K562 (cell line): Measurements from ENCODE around the gene FBXW7. TPM values are rescaled to one million over a fixed set of nuclear protein-coding genes. Genes with fewer than 3 reads are reported as not detected.

Experiments
- ARHGAP35 ChIP-seq: fragments of 450-650 bp; IDR thresholded peaks from 2 replicates; pipeline ENCODE4 v1.6.1; 2018; ENCODE audit not compliant: partially characterized antibody
- ATF4 ChIP-seq: fragments of 450-650 bp; formaldehyde crosslinking; IDR thresholded peaks from 2 replicates; pipeline ENCODE4 v1.4.0; 2022; ENCODE audit warnings: mild to moderate bottlenecking, moderate library complexity
- ERF ChIP-seq: fragments of 450-650 bp; formaldehyde crosslinking; IDR thresholded peaks from 2 replicates; pipeline ENCODE4 v1.4.0; 2020; ENCODE audit warnings: mild to moderate bottlenecking, mixed read lengths
- GATA2 ChIP-seq: sonication (generic); formaldehyde crosslinking; IDR thresholded peaks from 2 replicates; pipeline ENCODE4 v1.4.0; 2020; ENCODE audit warnings: mild to moderate bottlenecking, missing genetic modification reagents
- HDAC3 ChIP-seq: fragments of 450-650 bp; IDR thresholded peaks from 2 replicates; pipeline ENCODE4 v1.6.1; 2018; ENCODE audit warnings: borderline replicate concordance, mild to moderate bottlenecking, moderate library complexity; ENCODE audit not compliant: partially characterized antibody
- IRF1 ChIP-seq: sonication (generic); formaldehyde crosslinking; IDR thresholded peaks from 2 replicates; pipeline ENCODE4 v1.8.0; 2022; ENCODE audit warnings: missing genetic modification reagents, mild to moderate bottlenecking, borderline replicate concordance
- MBD1 ChIP-seq: fragments of 250-450 bp; sonication (Bioruptor Pico); IDR thresholded peaks from 2 replicates; pipeline ENCODE4 v1.8.0; 2022; ENCODE audit warnings: inconsistent platforms
- USF1 ChIP-seq: sonication (generic); formaldehyde crosslinking; IDR thresholded peaks from 2 replicates; pipeline ENCODE4 v1.9.0; 2022; ENCODE audit warnings: mild to moderate bottlenecking, missing genetic modification reagents
- ZNF318 ChIP-seq, 2 experiments: fragments of 450-650 bp; IDR thresholded peaks; 2 replicates each; pipeline ENCODE4 v1.6.1; 2016; ENCODE audit warnings: mild to moderate bottlenecking in 2 of 2, borderline replicate concordance in 1 of 2, low read depth in 1 of 2, moderate library complexity in 1 of 2
- ZNF431 ChIP-seq: sonication (generic); formaldehyde crosslinking; IDR thresholded peaks from 2 replicates; pipeline ENCODE4 v1.8.0; 2022; ENCODE audit warnings: mild to moderate bottlenecking, missing genetic modification reagents
- polyA plus RNA-seq, 8 experiments: library from polyadenylated mRNA; depleted of rRNA in 4 of 8; stranded (reverse) in 5 of 8; unstranded in 3 of 8; fragments of >200 nt; fragmentation: Nextera tagmentation in 2 of 8; fragmentation: Illumina TruSeq in 1 of 8; extraction: Ambion mirVana in 2 of 8; extraction: Trizol in 1 of 8; gene quantifications; 2 replicates each; pipeline versions ENCODE4 v1.2.1 to v1.2.3, GENCODE V29; 2011 to 2014; ENCODE audit warnings: inconsistent platforms in 1 of 8, missing spikeins in 1 of 8
- total RNA-seq, 7 experiments: library from RNA; depleted of rRNA in 6 of 7; stranded (reverse); fragments of >200 nt in 6 of 7; fragmentation: Illumina TruSeq in 2 of 7; extraction: Trizol in 2 of 7; gene quantifications; 2 replicates each; pipeline versions ENCODE4 v1.2.1 to v1.2.3, GENCODE V29; 2011 to 2021; ENCODE audit warnings: low replicate concordance in 1 of 7

The FBXW7 gene
- total and polyA plus RNA-seq, 9 of the 15 experiments (the other 6 are each of a cell fraction or from before 2014, with no cell fraction given): 6.8 to 44.2 (median 16.4) TPM

- TF ChIP-seq USF1 (CRISPR knock-in tag) (no peak), ATF4 (CRISPR knock-in tag) (peak; percentile 62), HDAC3 (peak; percentile 66), ARHGAP35 (no peak), GATA2 (CRISPR knock-in tag) (no peak), ERF (CRISPR knock-in tag) (no peak), MBD1 (CRISPR knock-in tag) (no peak), ZNF318 (IDR thresholded peaks at IDR 0.05; ENCODE audit: borderline replicate concordance in 1 of 2, low read depth in 1 of 2) (no peak), ZNF431 (CRISPR knock-in tag) (no peak), IRF1 (CRISPR knock-in tag) (no peak)
These were observed 36.7 kb upstream of the FBXW7 start (continued) for GRCh38 chr4:152572417-152573086.
